MM.1S (cell line): ENCODE results near the gene CMPK1.

Experiments used
- DNase-seq: peaks from one replicate; pipeline ENCODE4 v3.0.0-alpha.2; 2015
- H2AFZ ChIP-seq: fragments of 300-600 bp; sonication (generic); 2 replicates; pipeline ENCODE4 v1.6.0; 2016; ENCODE audit warnings: antibody characterized with exemption, low read length
- H3F3A ChIP-seq: fragments of 300-600 bp; sonication (generic); 2 replicates; pipeline ENCODE4 v1.6.1; 2016; ENCODE audit warnings: mild to moderate bottlenecking, antibody characterized with exemption, low read length, moderate library complexity, mixed read lengths; ENCODE audit not compliant: insufficient read depth
- H3K27ac ChIP-seq: fragments of 300-600 bp; sonication (generic); 2 replicates; pipeline ENCODE4 v1.5.1; 2016; ENCODE audit warnings: mild to moderate bottlenecking, low read length
- H3K27me3 ChIP-seq: fragments of 300-600 bp; sonication (generic); replicated peaks from 2 replicates; pipeline ENCODE4 v1.6.0; 2016; ENCODE audit warnings: low read length; ENCODE audit not compliant: insufficient read depth
- H3K36me3 ChIP-seq: fragments of 300-600 bp; sonication (generic); replicated peaks from 2 replicates; pipeline ENCODE4 v1.6.1; 2016; ENCODE audit warnings: mild to moderate bottlenecking, low read length, mixed read lengths; ENCODE audit not compliant: insufficient read depth
- H3K4me1 ChIP-seq: fragments of 300-600 bp; sonication (generic); 2 replicates; pipeline ENCODE4 v1.6.1; 2016; ENCODE audit warnings: low read length, mixed read lengths
- H3K4me2 ChIP-seq: fragments of 300-600 bp; sonication (generic); 2 replicates; pipeline ENCODE4 v1.6.0; 2016; ENCODE audit warnings: low read depth, low read length
- H3K4me3 ChIP-seq: fragments of 300-600 bp; sonication (generic); 2 replicates; pipeline ENCODE4 v1.5.1; 2016; ENCODE audit warnings: low read length, mixed read lengths
- H3K79me2 ChIP-seq: fragments of 300-600 bp; sonication (generic); 2 replicates; pipeline ENCODE4 v1.6.1; 2016; ENCODE audit warnings: mixed run types, low read length, mixed read lengths
- H3K9ac ChIP-seq: fragments of 300-600 bp; sonication (generic); 2 replicates; pipeline ENCODE4 v1.6.1; 2016; ENCODE audit warnings: low read length, mixed read lengths
- H3K9me2 ChIP-seq: fragments of 300-600 bp; sonication (generic); replicated peaks from 2 replicates; pipeline ENCODE4 v1.6.1; 2016; ENCODE audit warnings: mild to moderate bottlenecking, low read length, mixed read lengths; ENCODE audit not compliant: insufficient read depth
- H3K9me3 ChIP-seq: fragments of 300-600 bp; sonication (generic); replicated peaks from 2 replicates; pipeline ENCODE4 v1.6.1; 2016; ENCODE audit warnings: mild to moderate bottlenecking, low read length, mixed read lengths; ENCODE audit not compliant: insufficient read depth
- H4K20me1 ChIP-seq: fragments of 300-600 bp; sonication (generic); 2 replicates; pipeline ENCODE4 v1.6.1; 2016; ENCODE audit warnings: mild to moderate bottlenecking, low read length, moderate library complexity, mixed read lengths; ENCODE audit not compliant: insufficient read depth
- CTCF ChIP-seq: fragments of 300-600 bp; sonication (generic); IDR thresholded peaks from 2 replicates; pipeline ENCODE4 v1.5.1; 2016; ENCODE audit warnings: antibody characterized with exemption, low read length, mixed read lengths
- EZH2 ChIP-seq: fragments of 300-600 bp; sonication (generic); optimal IDR thresholded peaks from 2 replicates; pipeline ENCODE3; 2017; ENCODE audit warnings: low read depth, mild to moderate bottlenecking, antibody characterized with exemption, low read length, mixed read lengths
- EZH2phosphoT487 ChIP-seq: fragments of 300-600 bp; sonication (generic); IDR thresholded peaks from 2 replicates; pipeline ENCODE4 v1.6.1; 2018; ENCODE audit warnings: antibody characterized with exemption, low read length

The CMPK1 gene

GRCh38 chr1:47331875-47332274, 1.7 kb upstream of the CMPK1 start:
- no peak overlapping the region for H3K9ac ChIP-seq
- peaks cover 26% of the 10 kb centered on the region for H3F3A ChIP-seq
- peaks cover 27% of the 10 kb centered on the region for H3K79me2 ChIP-seq
- H3K4me3 ChIP-seq, result no peak overlapping the region
- no peaks in the 10 kb centered on the region for H3K9me3 ChIP-seq
- peak overlapping the region; percentile 94; the same call in 1 of the 2 replicates for H2AFZ ChIP-seq
- H3K27me3 ChIP-seq, result no peaks in the 10 kb centered on the region
- TF ChIP-seq EZH2 (no peak), EZH2phosphoT487 (no peak), CTCF (no peak)
- H3K36me3 ChIP-seq, result no peaks in the 10 kb centered on the region
- DNase-seq, result no peak
- no peaks in the 10 kb centered on the region for H3K9me2 ChIP-seq
- no peak overlapping the region; the same call in 1 of the 2 replicates for H3K27ac ChIP-seq
- H3K4me2 ChIP-seq, result peak overlapping the region; percentile 96; the same call in 1 of the 2 replicates
- H3K4me1 ChIP-seq, result peaks cover 15% of the 10 kb centered on the region
- H4K20me1 ChIP-seq, result no peaks in the 10 kb centered on the region

- Histone ChIP-seq H3K27ac (peak overlapping the region; percentile 79), H3K4me2 (peak overlapping the region; percentile 96), H3K79me2 (peaks cover 38% of the 10 kb centered on the region), H3K36me3 (no peaks in the 10 kb centered on the region), H4K20me1 (no peaks in the 10 kb centered on the region), H3K4me3 (peak overlapping the region; percentile 86), H3K4me1 (peaks cover 15% of the 10 kb centered on the region), H2AFZ (peak overlapping the region; percentile 94), H3F3A (peaks cover 26% of the 10 kb centered on the region), H3K9me2 (no peaks in the 10 kb centered on the region), H3K27me3 (no peaks in the 10 kb centered on the region), H3K9ac (peak overlapping the region; percentile 76), H3K9me3 (no peaks in the 10 kb centered on the region)
- TF ChIP-seq EZH2phosphoT487, result no peak
- TF ChIP-seq EZH2, result no peak
- TF ChIP-seq CTCF, result no peak
- DNase-seq, result no peak
These were observed 612 bp upstream of the CMPK1 start for GRCh38 chr1:47332779-47333577.

GRCh38 chr1:47333922-47334764, 553 bp downstream of the CMPK1 start:
- H3K79me2 ChIP-seq, result peaks cover 49% of the 10 kb centered on the region
- H4K20me1 ChIP-seq, result no peaks in the 10 kb centered on the region

More at GRCh38 chr1:47333922-47334764, 553 bp downstream of the CMPK1 start:
- H3K36me3 ChIP-seq, result no peaks in the 10 kb centered on the region
- peak; percentile 84 for DNase-seq
- no peak for TF ChIP-seq EZH2
- TF ChIP-seq CTCF, result peak; percentile 25
- peak overlapping the region; percentile 96 for H3K9ac ChIP-seq
- H3K27me3 ChIP-seq, result no peaks in the 10 kb centered on the region
- H3K4me1 ChIP-seq, result peaks cover 15% of the 10 kb centered on the region
- no peaks in the 10 kb centered on the region for H3K9me3 ChIP-seq
- peak overlapping the region; percentile 96 for H2AFZ ChIP-seq
- H3K4me3 ChIP-seq, result peak overlapping the region; percentile 83
- H3K4me2 ChIP-seq, result peak overlapping the region; percentile 70
- H3K9me2 ChIP-seq, result no peaks in the 10 kb centered on the region
- peak overlapping the region; percentile 95; the same call in 1 of the 2 replicates for H3K27ac ChIP-seq
- H3F3A ChIP-seq, result peaks cover 26% of the 10 kb centered on the region
